Tibial artery (tissue), 4 donors: ENCODE results near the gene EPHA8.

Experiments used
- DNase-seq, 2 donors: peaks; one replicate each; pipeline ENCODE4 v3.0.0-alpha.2; 2019
- H3K27ac ChIP-seq, 2 donors: fragments of 200-600 bp; sonication (generic) in 1 of 2; 1 replicate in 1 of 2; 2 replicates in 1 of 2; pipeline ENCODE4 v1.5.1; 2018 to 2019; ENCODE audit warnings: mild to moderate bottlenecking in 1 of 2
- H3K27me3 ChIP-seq, 2 donors: fragments of 200-600 bp; sonication (generic) in 1 of 2; one replicate each; pipeline versions ENCODE4 v1.5.1 to v1.6.0; 2016 to 2019
- H3K36me3 ChIP-seq, 3 donors: fragments of 200-600 bp; sonication (generic) in 2 of 3; one replicate each; pipeline ENCODE4 v1.5.1; 2016 to 2019; ENCODE audit warnings: mild to moderate bottlenecking in 2 of 3
- H3K4me1 ChIP-seq, 4 donors: fragments of 200-600 bp; sonication (generic) in 2 of 4; 1 replicate in 3 of 4; 2 replicates in 1 of 4; pipeline ENCODE4 v1.5.1; 2016 to 2019
- H3K4me3 ChIP-seq, 2 donors: fragments of 200-600 bp; sonication (generic) in 1 of 2; 1 replicate in 1 of 2; 2 replicates in 1 of 2; pipeline ENCODE4 v1.5.1; 2018 to 2019; ENCODE audit warnings: mild to moderate bottlenecking in 2 of 2
- H3K9me3 ChIP-seq, 3 donors: fragments of 200-600 bp; sonication (generic) in 1 of 3; one replicate each; pipeline ENCODE4 v1.5.1; 2016 to 2019
- intact Hi-C: fragments of 100-400 bp; cut with DNase I; formaldehyde crosslinking; loops from one replicate; pipeline ENCODE4 v1.15.0; 2023; ENCODE audit warnings: low total_unique reads
- TF ChIP-seq, protein P1 (sequence below), 2 experiments: fragments of 200-600 bp in 1 of 2; fragments of 450-650 bp in 1 of 2; IDR thresholded peaks; one replicate each; pipeline ENCODE4 v1.5.1; 2017 to 2019; ENCODE audit warnings: antibody characterized with exemption in 2 of 2, mild to moderate bottlenecking in 1 of 2, moderate library complexity in 1 of 2

The EPHA8 gene

DNA sequence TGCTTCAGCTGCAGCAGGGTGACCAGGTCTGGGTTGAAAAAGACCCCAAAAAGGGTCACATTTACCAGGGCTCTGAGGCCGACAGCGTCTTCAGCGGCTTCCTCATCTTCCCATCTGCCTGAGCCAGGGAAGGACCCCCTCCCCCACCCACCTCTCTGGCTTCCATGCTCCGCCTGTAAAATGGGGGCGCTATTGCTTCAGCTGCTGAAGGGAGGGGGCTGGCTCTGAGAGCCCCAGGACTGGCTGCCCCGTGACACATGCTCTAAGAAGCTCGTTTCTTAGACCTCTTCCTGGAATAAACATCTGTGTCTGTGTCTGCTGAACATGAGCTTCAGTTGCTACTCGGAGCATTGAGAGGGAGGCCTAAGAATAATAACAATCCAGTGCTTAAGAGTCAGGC, 76.0 kb downstream of the EPHA8 start:
- no peak for DNase-seq
- Histone ChIP-seq H3K27me3 (peaks cover 0 to 82% of the 10 kb centered on the region in 2 donors), H3K27ac (no peak overlapping the region), H3K36me3 (no peaks in the 10 kb centered on the region), H3K4me3 (no peak overlapping the region), H3K4me1 (peaks cover 0 to 7% (median 2%) of the 10 kb centered on the region in 4 donors), H3K9me3 (no peaks in the 10 kb centered on the region)
- intact Hi-C loops, result no loop called here
- TF ChIP-seq, protein P1, sequence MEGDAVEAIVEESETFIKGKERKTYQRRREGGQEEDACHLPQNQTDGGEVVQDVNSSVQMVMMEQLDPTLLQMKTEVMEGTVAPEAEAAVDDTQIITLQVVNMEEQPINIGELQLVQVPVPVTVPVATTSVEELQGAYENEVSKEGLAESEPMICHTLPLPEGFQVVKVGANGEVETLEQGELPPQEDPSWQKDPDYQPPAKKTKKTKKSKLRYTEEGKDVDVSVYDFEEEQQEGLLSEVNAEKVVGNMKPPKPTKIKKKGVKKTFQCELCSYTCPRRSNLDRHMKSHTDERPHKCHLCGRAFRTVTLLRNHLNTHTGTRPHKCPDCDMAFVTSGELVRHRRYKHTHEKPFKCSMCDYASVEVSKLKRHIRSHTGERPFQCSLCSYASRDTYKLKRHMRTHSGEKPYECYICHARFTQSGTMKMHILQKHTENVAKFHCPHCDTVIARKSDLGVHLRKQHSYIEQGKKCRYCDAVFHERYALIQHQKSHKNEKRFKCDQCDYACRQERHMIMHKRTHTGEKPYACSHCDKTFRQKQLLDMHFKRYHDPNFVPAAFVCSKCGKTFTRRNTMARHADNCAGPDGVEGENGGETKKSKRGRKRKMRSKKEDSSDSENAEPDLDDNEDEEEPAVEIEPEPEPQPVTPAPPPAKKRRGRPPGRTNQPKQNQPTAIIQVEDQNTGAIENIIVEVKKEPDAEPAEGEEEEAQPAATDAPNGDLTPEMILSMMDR (IDR thresholded peaks at IDR 0.05), result no peak

DNA sequence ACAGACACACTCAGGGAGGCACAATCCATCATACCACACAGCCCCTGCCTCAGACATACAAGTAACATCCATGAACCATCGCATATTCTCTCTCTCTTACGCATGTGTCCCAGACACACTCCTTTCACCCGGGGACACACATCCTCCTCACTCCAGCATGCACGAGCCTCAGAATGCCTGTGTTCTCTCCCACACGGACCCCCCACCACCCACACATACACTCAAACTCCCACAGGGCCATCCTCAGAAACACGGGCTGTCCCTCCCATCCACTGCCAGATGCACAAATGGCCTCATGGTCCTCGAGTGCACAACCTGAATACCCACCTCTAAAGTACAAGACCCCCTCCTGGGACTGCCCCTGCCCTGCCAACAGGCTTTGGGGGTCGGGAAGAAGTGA, 78.0 kb downstream of the EPHA8 start:
- Histone ChIP-seq H3K36me3 (no peaks in the 10 kb centered on the region), H3K4me3 (no peak overlapping the region), H3K4me1 (peaks cover 0 to 7% (median 2%) of the 10 kb centered on the region in 4 donors), H3K9me3 (no peaks in the 10 kb centered on the region), H3K27ac (no peak overlapping the region), H3K27me3 (peaks cover 0 to 76% of the 10 kb centered on the region in 2 donors)
- DNase-seq, result no peak
- TF ChIP-seq, protein P1 (IDR thresholded peaks at IDR 0.05), result no peak
- intact Hi-C loops, result loop anchor here (10.0 kb wide), 1 partner anchor 106 kb away; no protein-coding TSS in a partner anchor

- Histone ChIP-seq H3K4me3 (no peak overlapping the region), H3K27me3 (peaks cover 0 to 72% of the 10 kb centered on the region in 2 donors), H3K27ac (no peak overlapping the region), H3K9me3 (no peaks in the 10 kb centered on the region), H3K4me1 (peaks cover 0 to 7% (median 2%) of the 10 kb centered on the region in 4 donors), H3K36me3 (no peaks in the 10 kb centered on the region)
- intact Hi-C loops, result loop anchor here (2.0 to 10.0 kb wide), 2 partner anchors 107 to 221 kb away; no protein-coding TSS in a partner anchor
- TF ChIP-seq, protein P1 (IDR thresholded peaks at IDR 0.05), result peak; percentile 96
- peak; percentile 79 to 87 for DNase-seq
Observed at GRCh38 chr1:22641906-22642636, 78.8 kb downstream of the EPHA8 start.

DNA sequence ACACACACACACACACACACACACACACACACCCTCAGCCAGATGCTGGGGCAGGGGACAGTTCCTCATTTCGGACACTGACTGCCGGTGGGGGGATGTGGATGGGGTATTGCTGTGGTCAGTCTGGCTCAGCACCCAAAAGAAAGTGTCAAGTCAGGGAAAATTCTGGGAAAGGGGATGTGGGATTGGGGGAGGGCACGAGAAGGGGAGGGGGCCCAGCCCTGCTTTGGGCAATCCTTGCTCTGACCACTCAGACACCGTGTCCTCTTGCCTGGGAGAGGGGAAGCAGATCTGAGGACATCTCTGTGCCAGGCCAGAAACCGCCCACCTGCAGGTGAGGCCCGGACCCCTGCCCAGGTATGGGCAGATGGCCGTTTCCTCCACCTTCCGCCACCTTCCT, 80.1 kb downstream of the EPHA8 start, which contains the start of gene C1QC:
C1QC (plus strand) TSS at position 253 of the 400 bp plus-strand sequence. CDS start 391 bp downstream, outside the sequence.
- H3K9me3 ChIP-seq, result no peaks in the 10 kb centered on the region
- H3K36me3 ChIP-seq, result no peaks in the 10 kb centered on the region
- DNase-seq, result peak; percentile 68 to 78
- intact Hi-C loops, result loop anchor here (2.0 to 10.0 kb wide), 2 partner anchors 109 to 223 kb away; no protein-coding TSS in a partner anchor
- peaks cover 0 to 61% of the 10 kb centered on the region in 2 donors for H3K27me3 ChIP-seq
- peak within 1 kb of the TSS; percentile 35 to 41 for H3K4me3 ChIP-seq
- peaks cover 0 to 7% (median 2%) of the 10 kb centered on the region in 4 donors for H3K4me1 ChIP-seq
- TF ChIP-seq, protein P1 (IDR thresholded peaks at IDR 0.05), result no peak
- no peak within 1 kb of the TSS for H3K27ac ChIP-seq

- peak overlapping the region; percentile 35 to 41 for H3K4me3 ChIP-seq
- H3K27ac ChIP-seq, result no peak overlapping the region
- intact Hi-C loops, result loop anchor here (2.0 to 10.0 kb wide), 2 partner anchors 109 to 223 kb away; no protein-coding TSS in a partner anchor
- no peaks in the 10 kb centered on the region for H3K36me3 ChIP-seq
- TF ChIP-seq, protein P1 (IDR thresholded peaks at IDR 0.05), result no peak
- DNase-seq, result no peak
- H3K27me3 ChIP-seq, result peaks cover 0 to 59% of the 10 kb centered on the region in 2 donors
- peaks cover 0 to 7% (median 2%) of the 10 kb centered on the region in 4 donors for H3K4me1 ChIP-seq
- H3K9me3 ChIP-seq, result no peaks in the 10 kb centered on the region
Observed at GRCh38 chr1:22643928-22644327, 80.6 kb downstream of the EPHA8 start.
